Activated CD4-positive, CD25-positive, alpha-beta regulatory T cell treated with anti-CD3 and anti-CD28 coated beads, Interleukin-2, amount 50 U/mL, for 16 hours (primary cell): ENCODE results near the gene ACTL10.
"Not testable (repeated sequence)": the region's sequence is repeated elsewhere in the genome, so short reads cannot be mapped to it uniquely, and the experiment has no call there.

Experiments
- DNase-seq: peaks from one replicate; pipeline ENCODE4 v3.0.0-alpha.2; 2020; ENCODE audit warnings: low read depth, low spot score

ACTL10 gene

DNA sequence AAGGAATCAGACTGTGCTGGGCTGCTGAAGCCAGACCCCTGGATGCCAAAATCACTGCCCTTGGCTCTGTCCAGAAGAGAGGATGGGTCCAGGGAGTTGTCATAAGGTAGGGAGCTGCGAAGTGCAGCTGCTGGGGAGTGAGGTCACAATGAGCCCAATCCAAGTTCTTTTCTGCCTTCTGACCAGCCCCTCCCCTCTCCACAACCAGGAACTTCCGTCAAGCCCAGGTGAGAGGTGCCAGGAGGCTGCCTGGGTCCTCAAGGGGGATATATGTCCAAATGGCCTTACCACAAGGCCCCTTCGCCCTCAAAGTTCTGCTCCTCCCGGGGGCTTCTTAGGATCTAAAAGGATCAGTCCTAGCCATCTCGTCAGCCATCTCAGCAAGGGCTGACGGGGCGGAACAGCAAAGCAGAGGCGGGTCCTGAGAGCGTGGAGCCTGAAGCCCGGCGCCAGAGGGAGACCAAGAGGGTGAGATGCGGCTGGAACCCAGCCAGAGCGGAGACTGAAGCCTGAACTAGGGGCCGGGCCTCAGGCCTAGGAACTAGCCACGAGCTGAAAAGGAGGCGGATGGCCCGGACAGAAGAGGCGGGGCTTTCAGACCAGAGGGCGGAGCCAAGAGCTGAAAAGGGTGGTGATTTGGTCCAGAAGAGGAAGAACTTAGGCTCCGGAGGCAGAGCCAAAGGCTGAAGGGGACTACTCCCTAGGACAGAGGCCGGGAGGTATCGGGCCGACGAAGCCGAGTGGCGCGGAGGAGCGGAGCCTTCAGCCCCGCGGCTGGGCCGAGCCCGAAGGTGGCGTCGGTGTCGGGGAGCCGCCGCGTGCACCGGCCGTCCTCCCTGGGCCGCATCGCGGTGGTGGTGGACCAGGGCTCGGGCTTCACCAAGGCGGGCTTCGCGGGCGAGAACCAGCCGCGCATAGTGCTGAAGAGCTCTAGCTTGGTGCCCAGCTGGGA, at the start of gene ACTL10:
ACTL10 (plus strand) TSS at position 651 of the 952 bp plus-strand sequence. CDS start 555 bp downstream, outside the sequence.
- peak; percentile 56 for DNase-seq

DNA sequence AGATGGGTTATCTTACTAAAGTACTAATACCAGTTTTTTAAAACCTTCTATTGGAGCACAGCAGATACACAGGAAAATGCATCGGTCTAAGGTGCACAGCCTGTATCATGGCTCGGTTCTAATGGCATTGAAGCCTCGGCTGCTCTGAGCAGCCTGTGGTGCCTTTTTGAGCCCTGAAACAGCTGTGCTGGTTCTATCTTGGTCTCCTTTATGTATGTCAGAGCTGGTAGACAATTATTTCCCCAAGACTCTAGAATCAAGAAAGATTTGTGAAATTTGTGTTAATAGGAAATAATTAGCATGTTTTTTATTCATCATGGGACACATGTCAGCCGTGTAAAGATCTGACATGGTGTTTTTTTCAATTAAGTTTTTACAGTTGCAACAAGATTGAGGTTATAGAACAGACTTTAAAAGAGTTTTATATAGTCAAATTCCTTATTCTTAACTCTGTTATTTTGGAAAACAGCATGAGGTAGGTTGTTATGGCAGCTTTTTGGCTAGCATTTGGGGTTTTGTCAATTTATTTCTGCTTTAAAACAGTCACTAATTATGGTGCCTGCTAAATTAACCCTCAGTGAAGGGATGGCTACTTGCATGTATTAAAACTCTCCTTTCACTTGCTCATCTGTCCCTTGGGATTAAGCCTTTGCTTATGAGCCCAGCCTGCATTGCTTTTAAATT, 44.9 kb upstream of the ACTL10 start:
- no peak for DNase-seq

DNA sequence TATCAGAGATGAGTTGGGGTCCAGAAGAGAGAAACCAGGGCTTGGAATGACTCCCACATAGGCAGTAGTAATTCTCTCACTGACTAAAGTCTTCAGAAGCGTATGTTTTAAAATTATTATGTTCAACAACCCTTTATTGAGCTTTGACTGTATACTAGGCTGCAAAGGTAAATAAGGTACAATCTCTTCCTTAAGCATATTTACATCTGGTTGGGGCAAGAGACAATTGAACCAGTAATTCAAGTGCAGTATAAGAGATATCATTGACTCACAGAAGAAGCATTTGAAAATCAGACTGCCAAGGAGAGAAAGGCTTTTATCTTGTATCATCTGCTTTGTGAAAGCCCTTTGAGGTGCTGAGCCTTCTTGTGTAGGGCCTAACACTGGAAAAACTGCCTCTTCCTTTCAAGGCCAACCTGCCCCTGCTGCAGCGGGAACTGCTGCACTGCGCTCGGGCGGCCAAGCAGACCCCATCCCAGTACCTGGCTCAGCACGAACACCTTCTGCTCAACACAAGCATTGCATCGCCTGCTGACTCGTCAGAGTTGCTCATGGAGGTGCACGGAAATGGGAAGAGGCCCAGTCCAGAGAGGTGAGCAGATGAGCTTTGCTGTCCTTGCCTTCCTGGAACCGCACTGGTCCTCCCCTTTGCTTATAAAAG, 43.9 kb upstream of the ACTL10 start:
- no peak for DNase-seq

- no peak for DNase-seq
Observed at GRCh38 chr20:33624399-33624798, 42.3 kb upstream of the ACTL10 start.

GRCh38 chr20:33626190-33626589, 40.6 kb upstream of the ACTL10 start:
- DNase-seq: no peak

GRCh38 chr20:33627577-33628216, 39.0 kb upstream of the ACTL10 start:
- DNase-seq: no peak

GRCh38 chr20:33629533-33629932, 37.2 kb upstream of the ACTL10 start:
- no peak for DNase-seq

DNA sequence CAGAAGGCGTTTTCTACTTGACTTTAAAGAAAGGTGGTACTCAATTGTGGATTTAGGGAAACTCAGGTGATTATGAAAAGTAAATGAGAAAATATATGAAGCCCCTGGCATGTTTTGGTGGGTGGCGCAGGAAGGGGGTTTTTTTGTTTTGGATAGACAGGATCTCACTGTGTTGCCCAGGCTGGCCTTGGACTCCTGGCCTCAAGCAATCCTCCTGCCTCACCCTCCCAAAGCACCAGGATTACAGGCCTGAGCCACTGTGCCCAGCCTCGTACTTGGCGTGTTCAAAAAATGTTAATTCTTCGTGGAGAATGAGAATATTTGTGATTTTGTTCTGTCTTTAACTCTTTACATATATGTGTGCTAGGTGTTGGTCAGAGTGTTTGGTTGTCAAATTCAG, 36.8 kb upstream of the ACTL10 start:
- no peak for DNase-seq

- DNase-seq: no peak
Observed at GRCh38 chr20:33630507-33630906, 36.2 kb upstream of the ACTL10 start.

- DNase-seq: not testable (repeated sequence)
Observed at GRCh38 chr20:33631910-33632309, 34.8 kb upstream of the ACTL10 start.

- no peak for DNase-seq
Observed at GRCh38 chr20:33635341-33635740, 31.4 kb upstream of the ACTL10 start.

GRCh38 chr20:33636776-33637175, 30.0 kb upstream of the ACTL10 start:
- no peak for DNase-seq

DNA sequence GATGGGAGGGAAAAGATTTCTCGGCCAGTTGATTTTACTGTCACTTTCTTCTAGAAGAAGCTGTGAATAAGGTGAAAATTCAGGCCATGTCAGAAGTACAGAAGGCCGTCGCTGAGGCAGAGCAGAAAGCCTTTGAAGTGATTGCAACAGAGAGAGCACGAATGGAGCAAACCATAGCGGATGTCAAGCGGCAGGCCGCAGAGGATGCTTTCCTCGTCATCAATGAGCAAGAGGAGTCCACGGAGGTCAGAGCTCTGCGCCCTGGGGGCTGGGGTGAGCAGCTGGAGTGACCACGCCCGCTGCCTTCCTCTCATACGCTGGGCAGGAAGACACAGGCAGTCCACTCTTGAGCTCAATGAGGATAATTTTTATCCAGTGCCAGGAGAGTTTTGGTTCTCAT, 26.5 kb upstream of the ACTL10 start:
- DNase-seq: no peak

DNA sequence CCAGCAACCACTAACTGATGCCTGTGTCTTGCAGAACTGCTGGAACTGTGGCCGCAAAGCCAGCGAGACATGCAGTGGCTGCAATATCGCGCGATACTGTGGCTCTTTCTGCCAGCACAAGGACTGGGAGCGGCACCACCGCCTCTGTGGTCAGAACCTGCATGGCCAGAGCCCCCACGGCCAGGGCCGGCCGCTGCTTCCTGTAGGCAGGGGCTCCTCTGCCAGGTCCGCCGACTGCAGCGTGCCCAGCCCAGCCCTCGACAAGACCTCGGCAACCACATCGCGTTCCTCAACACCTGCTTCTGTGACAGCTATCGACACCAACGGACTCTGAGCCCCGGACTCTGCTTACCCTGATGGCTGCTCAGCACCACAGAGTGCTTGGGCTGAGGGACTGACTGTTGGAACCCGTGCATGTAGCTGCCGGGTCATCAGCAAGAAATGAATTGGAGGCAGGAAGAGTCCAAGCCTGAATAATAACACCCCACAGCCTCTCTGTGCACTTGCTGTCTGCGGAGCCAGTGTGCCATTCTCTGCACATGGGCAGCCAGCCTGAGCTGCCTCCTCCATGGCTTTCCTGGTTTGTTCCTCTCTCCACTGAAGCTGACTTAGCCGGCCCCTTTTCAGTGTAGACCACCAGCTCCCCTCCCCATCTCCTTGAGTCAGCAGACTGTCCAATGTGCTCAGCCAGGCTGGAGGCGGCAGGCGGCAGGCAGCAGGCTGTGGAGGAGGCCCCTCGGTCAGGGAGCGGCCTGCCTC, 22.3 kb upstream of the ACTL10 start:
- no peak for DNase-seq

DNA sequence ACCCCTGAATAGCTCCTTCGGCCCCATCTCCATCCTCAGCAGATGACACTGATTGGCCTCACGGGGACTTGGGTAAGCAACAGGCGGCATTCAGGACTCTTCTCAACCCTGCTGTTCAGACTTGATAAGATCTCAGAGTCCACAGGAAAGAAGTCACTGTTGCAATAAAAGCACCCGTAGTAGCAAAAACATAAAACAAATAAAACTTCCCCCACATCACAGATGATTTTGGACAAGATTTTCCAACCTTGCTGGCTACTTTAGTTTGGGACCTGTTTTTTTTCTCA, 21.7 kb upstream of the ACTL10 start:
- no peak for DNase-seq

GRCh38 chr20:33645396-33645795, 21.3 kb upstream of the ACTL10 start:
- no peak for DNase-seq

GRCh38 chr20:33646191-33646590, 20.6 kb upstream of the ACTL10 start:
- DNase-seq: no peak

DNA sequence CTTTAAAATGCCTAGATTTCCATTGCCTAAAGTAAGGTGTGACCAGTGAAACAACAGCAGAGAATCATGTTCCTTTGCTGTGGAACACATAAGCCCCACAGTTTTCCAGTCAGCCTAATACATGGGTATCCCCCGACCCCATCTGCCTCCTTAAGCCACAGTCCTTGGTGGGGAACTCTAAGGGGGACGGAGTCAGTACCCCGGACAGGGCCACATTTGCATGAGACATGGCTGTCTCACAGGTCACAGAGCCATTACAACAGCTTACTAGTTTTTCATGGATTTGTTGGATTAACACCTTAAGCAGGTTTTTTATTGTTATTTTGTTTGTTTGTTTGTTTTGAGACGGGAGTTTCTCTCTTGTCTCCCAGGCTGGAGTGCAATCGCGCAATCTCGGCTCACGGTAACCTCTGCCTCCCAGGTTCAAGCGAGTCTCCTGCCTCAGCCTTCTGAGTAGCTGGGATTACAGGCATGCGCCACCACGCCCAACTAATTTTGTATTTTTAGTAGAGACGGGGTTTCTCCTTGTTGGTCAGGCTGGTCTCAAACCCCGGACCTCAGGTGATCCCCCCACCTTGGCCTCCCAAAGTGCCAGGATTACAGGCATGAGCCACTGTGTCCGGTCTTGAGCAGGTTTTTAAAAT, 19.7 kb upstream of the ACTL10 start:
- not testable (repeated sequence) for DNase-seq

- no peak for DNase-seq
Observed at GRCh38 chr20:33647603-33648395, 18.9 kb upstream of the ACTL10 start.
